ENCODE data around the gene STK33.

GRCh38 chr11:8612522-8612921 lies 18.5 kb upstream of the STK33 start:
- TF ChIP-seq, protein P1, sequence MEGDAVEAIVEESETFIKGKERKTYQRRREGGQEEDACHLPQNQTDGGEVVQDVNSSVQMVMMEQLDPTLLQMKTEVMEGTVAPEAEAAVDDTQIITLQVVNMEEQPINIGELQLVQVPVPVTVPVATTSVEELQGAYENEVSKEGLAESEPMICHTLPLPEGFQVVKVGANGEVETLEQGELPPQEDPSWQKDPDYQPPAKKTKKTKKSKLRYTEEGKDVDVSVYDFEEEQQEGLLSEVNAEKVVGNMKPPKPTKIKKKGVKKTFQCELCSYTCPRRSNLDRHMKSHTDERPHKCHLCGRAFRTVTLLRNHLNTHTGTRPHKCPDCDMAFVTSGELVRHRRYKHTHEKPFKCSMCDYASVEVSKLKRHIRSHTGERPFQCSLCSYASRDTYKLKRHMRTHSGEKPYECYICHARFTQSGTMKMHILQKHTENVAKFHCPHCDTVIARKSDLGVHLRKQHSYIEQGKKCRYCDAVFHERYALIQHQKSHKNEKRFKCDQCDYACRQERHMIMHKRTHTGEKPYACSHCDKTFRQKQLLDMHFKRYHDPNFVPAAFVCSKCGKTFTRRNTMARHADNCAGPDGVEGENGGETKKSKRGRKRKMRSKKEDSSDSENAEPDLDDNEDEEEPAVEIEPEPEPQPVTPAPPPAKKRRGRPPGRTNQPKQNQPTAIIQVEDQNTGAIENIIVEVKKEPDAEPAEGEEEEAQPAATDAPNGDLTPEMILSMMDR (IDR thresholded peaks at IDR 0.05): no peak
- TF ChIP-seq ELF1 (IDR thresholded peaks at IDR 0.05) (no peak), RCOR1 (IDR thresholded peaks at IDR 0.05; ENCODE audit: low read length) (no peak), EZH2phosphoT487 (IDR thresholded peaks at IDR 0.05; ENCODE audit: borderline replicate concordance, low read depth) (no peak), YY1 (IDR thresholded peaks at IDR 0.05; ENCODE audit: low read depth) (no peak), POLR2AphosphoS5 (IDR thresholded peaks at IDR 0.05; ENCODE audit: low read depth, low read length) (no peak)
- TF ChIP-seq, protein P2, sequence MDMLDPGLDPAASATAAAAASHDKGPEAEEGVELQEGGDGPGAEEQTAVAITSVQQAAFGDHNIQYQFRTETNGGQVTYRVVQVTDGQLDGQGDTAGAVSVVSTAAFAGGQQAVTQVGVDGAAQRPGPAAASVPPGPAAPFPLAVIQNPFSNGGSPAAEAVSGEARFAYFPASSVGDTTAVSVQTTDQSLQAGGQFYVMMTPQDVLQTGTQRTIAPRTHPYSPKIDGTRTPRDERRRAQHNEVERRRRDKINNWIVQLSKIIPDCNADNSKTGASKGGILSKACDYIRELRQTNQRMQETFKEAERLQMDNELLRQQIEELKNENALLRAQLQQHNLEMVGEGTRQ (IDR thresholded peaks at IDR 0.05; ENCODE audit: borderline replicate concordance, low read depth, low read length): no peak
